ENCODE results near the gene CDON. TPM values are rescaled to one million over a fixed set of nuclear protein-coding genes. Genes with fewer than 3 reads are reported as not detected.
A peak's percentile ranks its signal among the peaks of the same experiment; 100 is the strongest.

CDON gene
- total and polyA plus RNA-seq, 2 of the 13 experiments (the other 11 are each of a cell fraction or from before 2014, with no cell fraction given) = 9.6 to 12.8 TPM

- H3K4me1 ChIP-seq (ENCODE audit: insufficient read depth, low read length) = peaks cover 65% of the 10 kb centered on the region
- peak; percentile 77 for TF ChIP-seq ZNF629 (CRISPR knock-in tag; conservative IDR thresholded peaks at IDR 0.05)
- no peak for TF ChIP-seq MBNL3 (CRISPR knock-in tag; conservative IDR thresholded peaks at IDR 0.05)
- no peak for TF ChIP-seq ZNF263 (CRISPR knock-in tag; IDR thresholded peaks at IDR 0.05)
- TF ChIP-seq CBFB (CRISPR knock-in tag; IDR thresholded peaks at IDR 0.05) = no peak
- no peak for TF ChIP-seq KLF15 (CRISPR knock-in tag; IDR thresholded peaks at IDR 0.05; ENCODE audit: borderline replicate concordance)
- TF ChIP-seq PCBP2 (optimal IDR thresholded peaks at IDR 0.05; ENCODE audit: low read depth, low read length, poor library complexity, severe bottlenecking) = no peak
- no peak for TF ChIP-seq ZNF883 (CRISPR knock-in tag; IDR thresholded peaks at IDR 0.05; ENCODE audit: not compliant biosample characterization)
- intact Hi-C loops (cut with micrococcal nuclease; ENCODE audit: unreplicated experiment) = loop anchor here (2.0 kb wide), 1 partner anchor 31 kb away; no protein-coding TSS in a partner anchor
- CTCF ChIA-PET (ENCODE audit: low intra/inter-chr PET ratio, low total read pairs) = no interaction called here
- ATAC-seq = no peak
- no peak overlapping the region for H3K9ac ChIP-seq (ENCODE audit: insufficient read depth, low read depth, low read length)
- in situ Hi-C loops (cut with HindIII; ENCODE audit: extremely low pct_ligation_motif_present, low pct_unique_long_range_greater_than_20kb) = no loop called here
- BruUV-seq (replicated peaks) = no TSS peak
- 61% methylated on average over 4 of the region's 4 CpGs for WGBS (ENCODE audit: low lambda C conversion rate)
- no peak overlapping the region for H3K4me3 ChIP-seq (replicated peaks in 1 of 3; ENCODE audit: insufficient read depth in 1 of 3, low read depth in 2 of 3, low read length in 3 of 3)
- H3K79me2 ChIP-seq (ENCODE audit: insufficient read depth, low read length) = no peaks in the 10 kb centered on the region
- H3K36me3 ChIP-seq (replicated peaks in 1 of 2; ENCODE audit: control insufficient read depth in 1 of 2, insufficient read depth in 2 of 2, low read length in 2 of 2) = no peaks in the 10 kb centered on the region
- no peak overlapping the region for H3K27ac ChIP-seq (ENCODE audit: extremely low read length, insufficient read depth, low read length)
- no peak for DNase-seq (ENCODE audit: low spot score)
- POLR2A ChIA-PET = no interaction called here
- no peak overlapping the region for H3K4me2 ChIP-seq (ENCODE audit: low read depth, low read length)
- FAIRE-seq = no peak
- H2AFZ ChIP-seq (ENCODE audit: low read length) = no peak overlapping the region
- no peaks in the 10 kb centered on the region; a peak in 1 of 5 replicates for H3K27me3 ChIP-seq (ENCODE audit: control insufficient read depth in 1 of 2, insufficient read depth in 2 of 2, low read length in 2 of 2)
- H3K9me3 ChIP-seq (ENCODE audit: low read length) = no peaks in the 10 kb centered on the region
- H4K20me1 ChIP-seq (ENCODE audit: insufficient read depth, low read length) = no peaks in the 10 kb centered on the region
Observed at GRCh38 chr11:126081915-126082250, 19.2 kb upstream of the CDON start.

- H3K9ac ChIP-seq (ENCODE audit: insufficient read depth, low read depth, low read length) = peak overlapping the region; percentile 45; the same call in 1 of the 2 replicates
- TF ChIP-seq ZFX (CRISPR knock-in tag; IDR thresholded peaks at IDR 0.05; ENCODE audit: low read depth) (0 out of 2 replicates have a peak, but pooled peaks have one; percentile 2), BORCS8-MEF2B (CRISPR knock-in tag; IDR thresholded peaks at IDR 0.05) (no peak), FOSL2 (CRISPR knock-in tag; IDR thresholded peaks at IDR 0.05) (peak; percentile 55), ZNF780A (CRISPR knock-in tag; IDR thresholded peaks at IDR 0.05) (no peak)
- TF ChIP-seq, protein P1, sequence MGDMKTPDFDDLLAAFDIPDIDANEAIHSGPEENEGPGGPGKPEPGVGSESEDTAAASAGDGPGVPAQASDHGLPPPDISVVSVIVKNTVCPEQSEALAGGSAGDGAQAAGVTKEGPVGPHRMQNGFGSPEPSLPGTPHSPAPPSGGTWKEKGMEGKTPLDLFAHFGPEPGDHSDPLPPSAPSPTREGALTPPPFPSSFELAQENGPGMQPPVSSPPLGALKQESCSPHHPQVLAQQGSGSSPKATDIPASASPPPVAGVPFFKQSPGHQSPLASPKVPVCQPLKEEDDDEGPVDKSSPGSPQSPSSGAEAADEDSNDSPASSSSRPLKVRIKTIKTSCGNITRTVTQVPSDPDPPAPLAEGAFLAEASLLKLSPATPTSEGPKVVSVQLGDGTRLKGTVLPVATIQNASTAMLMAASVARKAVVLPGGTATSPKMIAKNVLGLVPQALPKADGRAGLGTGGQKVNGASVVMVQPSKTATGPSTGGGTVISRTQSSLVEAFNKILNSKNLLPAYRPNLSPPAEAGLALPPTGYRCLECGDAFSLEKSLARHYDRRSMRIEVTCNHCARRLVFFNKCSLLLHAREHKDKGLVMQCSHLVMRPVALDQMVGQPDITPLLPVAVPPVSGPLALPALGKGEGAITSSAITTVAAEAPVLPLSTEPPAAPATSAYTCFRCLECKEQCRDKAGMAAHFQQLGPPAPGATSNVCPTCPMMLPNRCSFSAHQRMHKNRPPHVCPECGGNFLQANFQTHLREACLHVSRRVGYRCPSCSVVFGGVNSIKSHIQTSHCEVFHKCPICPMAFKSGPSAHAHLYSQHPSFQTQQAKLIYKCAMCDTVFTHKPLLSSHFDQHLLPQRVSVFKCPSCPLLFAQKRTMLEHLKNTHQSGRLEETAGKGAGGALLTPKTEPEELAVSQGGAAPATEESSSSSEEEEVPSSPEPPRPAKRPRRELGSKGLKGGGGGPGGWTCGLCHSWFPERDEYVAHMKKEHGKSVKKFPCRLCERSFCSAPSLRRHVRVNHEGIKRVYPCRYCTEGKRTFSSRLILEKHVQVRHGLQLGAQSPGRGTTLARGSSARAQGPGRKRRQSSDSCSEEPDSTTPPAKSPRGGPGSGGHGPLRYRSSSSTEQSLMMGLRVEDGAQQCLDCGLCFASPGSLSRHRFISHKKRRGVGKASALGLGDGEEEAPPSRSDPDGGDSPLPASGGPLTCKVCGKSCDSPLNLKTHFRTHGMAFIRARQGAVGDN (CRISPR knock-in tag; IDR thresholded peaks at IDR 0.05) = peak; percentile 32; the same call in 1 of the 2 replicates
Observed at GRCh38 chr11:126080161-126080941, 17.7 kb upstream of the CDON start.

More at GRCh38 chr11:126080161-126080941, 17.7 kb upstream of the CDON start:
- Histone ChIP-seq H3K4me1 (ENCODE audit: insufficient read depth, low read length) (peaks cover 59% of the 10 kb centered on the region), H3K4me3 (replicated peaks in 1 of 3; ENCODE audit: insufficient read depth in 1 of 3, low read depth in 2 of 3, low read length in 3 of 3) (peak overlapping the region in 2 of 3 experiments; percentile 25 to 51; a peak in 3 of 6 replicates), H4K20me1 (ENCODE audit: insufficient read depth, low read length) (no peaks in the 10 kb centered on the region), H3K27me3 (ENCODE audit: control insufficient read depth in 1 of 2, insufficient read depth in 2 of 2, low read length in 2 of 2) (no peaks in the 10 kb centered on the region; a peak in 1 of 5 replicates), H3K9me3 (ENCODE audit: low read length) (no peaks in the 10 kb centered on the region), H3K79me2 (ENCODE audit: insufficient read depth, low read length) (no peaks in the 10 kb centered on the region), H2AFZ (ENCODE audit: low read length) (peak overlapping the region; percentile 84), H3K4me2 (ENCODE audit: low read depth, low read length) (peak overlapping the region; percentile 76), H3K36me3 (replicated peaks in 1 of 2; ENCODE audit: control insufficient read depth in 1 of 2, insufficient read depth in 2 of 2, low read length in 2 of 2) (no peaks in the 10 kb centered on the region), H3K27ac (ENCODE audit: extremely low read length, insufficient read depth, low read length) (peak overlapping the region; percentile 5)
- ATAC-seq = peak; percentile 16; the same call in 2 of the 3 replicates
- CTCF ChIA-PET (ENCODE audit: low intra/inter-chr PET ratio, low total read pairs) = no interaction called here
- no peak for DNase-seq (ENCODE audit: low spot score)
- POLR2A ChIA-PET = interaction anchor here (1.0 to 1.8 kb wide), 3 partner anchors 19 to 109 kb away, joined by 3 to 4 read pairs (median 3); no protein-coding TSS in a partner anchor
- intact Hi-C loops (cut with micrococcal nuclease; ENCODE audit: unreplicated experiment) = no loop called here
- in situ Hi-C loops (cut with HindIII; ENCODE audit: extremely low pct_ligation_motif_present, low pct_unique_long_range_greater_than_20kb) = no loop called here
- 39% methylated on average over 8 of the region's 8 CpGs for whole genome bisulfite sequencing (ENCODE audit: low lambda C conversion rate)
- FAIRE-seq = no peak
- BruUV-seq (replicated peaks) = no TSS peak

Data from HepG2 (cell line).